Effector CD4-positive, alpha-beta T cell (primary cell): Measurements from ENCODE around the gene LGALS9.

Experiments
- DNase-seq: peaks from one replicate; pipeline ENCODE4 v3.0.0-alpha.2; 2020
- total RNA-seq: gene quantifications from one replicate; lab custom pipeline; 2026; lab: John Stamatoyannopoulos, UW

LGALS9 gene
- total RNA-seq: 32.3 reads per million, percentile 58 among the genes with 10 or more reads in this experiment

DNA sequence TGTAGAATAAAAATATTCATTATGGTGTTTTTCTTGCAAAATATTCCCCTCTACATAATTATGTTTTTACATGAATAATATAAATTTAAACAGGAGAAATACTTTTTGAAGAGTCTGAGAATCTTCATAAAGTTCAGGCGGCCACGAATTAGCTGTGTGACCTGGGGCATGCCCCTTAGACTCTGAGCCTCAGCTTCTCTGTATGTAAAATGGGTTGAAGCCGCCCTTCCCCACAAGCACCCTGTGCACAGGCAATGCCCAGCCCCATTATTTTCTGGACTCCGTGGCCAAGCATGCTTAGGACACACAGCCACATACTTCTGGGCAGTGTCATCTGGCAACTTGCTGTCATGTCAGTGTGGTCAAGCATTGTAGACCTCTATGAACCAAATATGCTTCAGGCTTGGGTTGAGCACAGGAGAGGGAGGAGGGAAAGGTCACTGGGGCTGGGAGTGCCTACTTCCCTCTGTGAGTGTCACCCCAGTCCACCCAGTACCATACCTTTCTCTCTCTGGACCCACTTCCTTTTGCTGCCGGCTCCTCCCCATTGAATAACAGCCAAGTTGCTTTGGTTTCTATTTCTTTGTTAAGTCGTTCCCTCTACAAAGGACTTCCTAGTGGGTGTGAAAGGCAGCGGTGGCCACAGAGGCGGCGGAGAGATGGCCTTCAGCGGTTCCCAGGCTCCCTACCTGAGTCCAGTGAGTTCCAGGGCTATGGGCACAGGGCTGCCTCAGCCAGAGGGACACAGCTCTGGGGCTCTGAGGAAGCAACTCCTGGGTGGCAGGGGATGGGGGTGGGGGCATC lies at the start of gene LGALS9:
TSS of gene LGALS9 (plus strand) at position 582 of the 804 bp plus-strand sequence. CDS start at position 660, 78 bp downstream.
- DNase-seq: no peak

DNA sequence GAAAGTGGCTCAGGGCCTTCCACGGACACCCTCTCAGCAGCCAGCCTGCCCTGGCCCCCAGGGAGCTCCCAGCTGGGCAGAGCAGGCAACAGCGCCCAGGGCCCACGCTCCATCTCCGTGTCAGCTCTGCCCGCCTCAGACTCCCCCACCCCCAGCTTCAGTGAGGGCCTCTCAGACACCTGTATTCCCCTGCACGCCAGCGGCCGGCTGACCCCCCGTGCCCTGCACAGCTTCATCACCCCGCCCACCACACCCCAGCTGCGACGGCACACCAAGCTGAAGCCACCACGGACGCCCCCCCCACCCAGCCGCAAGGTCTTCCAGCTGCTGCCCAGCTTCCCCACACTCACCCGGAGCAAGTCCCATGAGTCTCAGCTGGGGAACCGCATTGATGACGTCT lies 48.3 kb upstream of the LGALS9 start:
- DNase-seq: no peak

DNA sequence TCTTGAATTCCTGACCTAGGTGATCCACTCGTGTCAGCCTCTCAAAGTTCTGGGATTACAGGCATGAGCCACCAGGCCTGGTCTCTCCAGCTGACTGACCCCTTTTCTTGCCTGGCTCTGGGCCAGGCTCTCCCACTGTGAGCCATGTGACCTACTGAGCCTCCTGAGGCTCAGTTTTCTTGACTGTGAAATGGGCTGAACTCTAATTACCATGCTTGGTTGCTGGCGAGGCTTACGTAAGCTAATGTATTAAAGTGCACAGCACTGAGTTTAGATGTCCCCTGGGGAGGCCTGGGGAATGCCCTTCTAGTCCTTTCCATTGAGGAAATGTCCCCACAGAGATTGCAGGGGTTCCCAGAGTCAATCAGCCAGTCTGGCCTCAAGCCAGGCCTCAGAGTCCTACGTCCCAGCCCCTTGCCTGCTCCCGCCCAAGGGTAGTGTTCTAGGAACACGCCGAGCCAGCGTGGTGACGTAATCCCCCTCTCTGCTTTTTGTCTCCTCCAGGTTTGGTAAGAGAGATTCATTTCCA lies 45.8 kb upstream of the LGALS9 start:
- no peak for DNase-seq

DNA sequence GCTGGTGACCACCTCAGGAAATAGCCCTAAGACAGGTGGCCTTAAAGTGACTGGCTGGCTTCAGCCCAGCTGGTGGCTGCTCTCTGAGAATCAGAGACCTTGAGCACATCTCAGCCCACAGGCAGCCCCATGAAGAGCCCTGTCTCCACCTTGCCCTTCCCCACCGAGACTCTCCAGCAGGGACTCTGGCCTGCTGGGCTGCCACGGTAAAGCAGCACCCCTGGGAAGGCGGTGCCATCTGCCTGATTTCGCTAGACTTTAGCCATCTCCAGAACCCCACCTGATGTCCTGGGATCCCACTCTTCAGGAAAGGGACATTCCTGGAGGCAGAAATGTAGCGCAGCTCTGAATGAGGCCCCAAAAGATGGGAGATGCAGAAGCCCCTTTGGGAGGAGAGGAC lies 45.2 kb upstream of the LGALS9 start:
- no peak for DNase-seq

DNA sequence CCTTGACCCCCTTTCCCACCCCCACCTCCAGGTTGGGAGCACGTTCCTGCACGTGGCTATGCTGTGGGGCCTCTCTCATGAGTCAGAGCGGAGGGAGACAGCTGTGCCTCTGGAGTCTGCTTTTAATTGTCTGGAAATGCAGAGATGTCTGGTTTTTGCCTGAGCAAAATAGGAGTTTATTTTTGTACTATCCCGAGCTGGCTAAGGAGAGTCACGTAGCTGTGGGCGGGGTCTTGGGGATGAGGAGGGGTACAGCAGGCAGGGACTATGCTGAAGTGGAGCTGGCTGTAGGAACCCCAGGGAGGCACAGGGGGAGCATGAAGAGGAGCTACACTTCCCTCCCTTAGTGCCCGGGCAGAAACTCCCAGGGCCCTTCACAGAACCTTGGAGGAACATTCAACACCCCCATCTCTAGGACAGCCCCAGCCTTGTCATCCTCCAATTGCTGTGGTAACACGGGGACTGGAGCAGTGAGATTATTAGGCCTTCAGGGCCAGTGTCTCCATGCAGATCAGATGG lies 44.7 kb upstream of the LGALS9 start:
- no peak for DNase-seq

DNA sequence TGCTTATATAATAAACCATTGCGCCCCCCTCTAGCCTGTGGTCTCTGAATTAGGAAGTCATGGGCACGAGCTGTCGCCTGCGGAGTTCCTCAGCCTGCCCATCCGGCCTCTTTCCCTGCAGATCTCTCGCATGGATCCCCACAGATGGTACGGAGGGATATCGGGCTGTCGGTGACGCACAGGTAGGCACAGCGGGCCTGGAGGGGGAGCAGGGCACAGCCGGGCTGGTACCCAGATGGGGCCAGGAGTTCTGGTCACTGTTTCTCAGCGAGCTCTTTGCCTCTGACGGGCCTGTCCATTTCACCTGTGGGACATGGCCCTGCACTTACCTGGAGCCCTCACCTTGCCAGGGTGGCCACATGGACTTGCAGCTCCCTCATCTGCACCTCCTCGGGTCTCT lies 42.6 kb upstream of the LGALS9 start:
- no peak for DNase-seq

DNA sequence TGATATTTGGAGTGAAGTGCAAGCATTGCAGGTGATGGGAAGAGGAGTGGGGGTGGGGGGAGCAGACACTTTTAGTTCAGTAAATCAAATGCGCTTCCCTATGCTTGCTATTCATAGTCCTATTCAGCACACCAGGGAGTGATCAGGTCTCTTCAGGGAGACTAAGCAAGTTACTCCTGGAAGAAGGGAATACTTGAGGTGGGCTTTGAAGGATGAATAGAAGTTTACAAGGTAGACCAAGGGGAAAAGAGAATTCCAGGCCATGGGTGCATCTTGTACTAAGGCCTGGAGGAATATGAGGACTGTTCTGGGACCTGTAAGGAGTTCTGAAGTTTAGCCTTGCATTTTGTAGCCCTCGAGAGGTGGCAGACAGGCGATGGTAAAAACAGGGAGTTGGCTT lies 40.1 kb upstream of the LGALS9 start:
- no peak for DNase-seq

DNA sequence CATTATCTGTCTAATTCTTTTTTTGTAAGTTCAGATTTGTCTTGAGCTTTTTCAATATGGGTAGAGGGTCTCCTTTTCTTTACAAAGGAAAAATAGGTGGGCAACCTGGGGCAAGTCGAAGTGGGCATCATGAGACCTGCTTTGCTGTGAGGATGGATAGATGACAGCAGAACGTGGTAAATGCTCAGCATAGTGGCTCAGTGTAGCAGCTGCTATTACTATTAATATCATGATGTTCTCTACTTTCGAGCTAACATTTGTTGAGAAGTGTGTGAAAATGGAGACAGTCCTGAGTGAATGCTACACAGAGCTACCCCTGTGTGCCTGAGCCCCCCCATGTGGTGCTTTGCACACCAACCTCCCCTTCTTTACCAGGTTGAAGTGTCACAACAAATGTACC lies 39.0 kb upstream of the LGALS9 start:
- DNase-seq: no peak

DNA sequence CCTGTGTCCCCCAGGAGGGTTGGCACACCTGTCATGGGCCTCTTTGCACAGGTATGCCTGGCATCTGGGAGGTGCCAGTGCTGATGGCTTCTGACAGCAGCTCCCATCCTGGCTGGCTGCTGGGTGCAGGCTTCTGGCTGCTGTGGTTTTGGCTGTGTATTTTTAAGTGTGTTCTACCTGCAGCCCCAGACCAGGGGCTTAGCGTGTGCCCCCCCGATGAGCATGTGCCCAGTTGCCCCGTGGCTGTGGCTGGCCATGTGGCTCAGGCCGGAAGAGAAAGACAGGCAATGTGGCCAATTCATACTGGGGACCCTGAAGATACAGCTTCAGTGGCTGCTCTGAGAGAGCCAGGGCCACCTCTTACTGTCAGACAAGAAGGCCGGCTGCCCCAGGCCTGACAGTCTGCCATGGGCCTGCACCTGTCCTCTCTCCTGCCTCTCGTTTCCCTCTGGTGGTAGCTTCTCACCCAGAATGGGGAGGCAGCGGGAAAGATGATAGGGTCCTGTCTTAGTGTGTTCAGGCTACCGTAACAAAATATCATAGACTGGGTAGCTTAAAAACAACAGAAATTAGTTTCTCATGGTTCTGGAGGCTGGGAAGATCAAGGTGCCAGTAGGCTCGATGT lies 37.6 kb upstream of the LGALS9 start:
- no peak for DNase-seq

DNA sequence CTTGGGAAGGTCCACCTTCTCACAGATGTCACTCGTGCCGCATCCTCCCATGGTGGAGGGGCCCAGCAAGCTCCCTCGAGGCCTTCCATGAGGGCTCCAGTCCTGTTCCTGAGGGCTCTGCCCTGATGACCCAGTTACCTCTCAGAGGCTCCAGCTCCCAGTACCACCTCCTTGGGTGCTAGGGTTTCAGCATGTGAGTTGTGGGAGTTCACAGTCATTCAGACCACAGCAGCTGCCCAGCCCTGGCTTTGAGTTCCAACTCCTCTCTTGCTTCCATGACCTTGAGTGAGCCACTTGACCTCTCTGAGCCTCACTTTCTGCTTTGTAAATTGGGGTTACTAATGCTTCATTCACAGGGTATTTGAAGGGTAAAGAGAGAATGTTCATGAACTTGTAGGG lies 37.1 kb upstream of the LGALS9 start:
- no peak for DNase-seq

DNA sequence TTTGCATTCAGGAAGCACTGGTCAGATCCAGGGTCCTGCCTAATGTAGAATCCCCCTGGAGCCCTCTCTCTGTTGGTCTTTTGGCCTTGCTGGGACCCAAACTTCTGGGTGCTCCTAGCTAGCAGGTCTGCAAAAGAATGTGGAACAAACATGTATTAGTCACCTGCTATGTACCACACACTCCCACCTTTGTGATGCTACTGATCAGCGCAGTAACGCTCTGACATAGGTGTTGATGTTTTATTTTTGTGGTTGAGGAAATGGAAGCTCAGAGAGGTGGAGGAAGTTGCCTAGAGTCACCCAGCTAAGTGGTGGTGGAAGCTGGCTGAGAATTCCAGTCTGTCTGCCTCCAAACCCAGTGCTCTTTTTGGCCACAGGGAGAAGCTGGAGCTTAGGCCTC lies 35.8 kb upstream of the LGALS9 start:
- DNase-seq: no peak

DNA sequence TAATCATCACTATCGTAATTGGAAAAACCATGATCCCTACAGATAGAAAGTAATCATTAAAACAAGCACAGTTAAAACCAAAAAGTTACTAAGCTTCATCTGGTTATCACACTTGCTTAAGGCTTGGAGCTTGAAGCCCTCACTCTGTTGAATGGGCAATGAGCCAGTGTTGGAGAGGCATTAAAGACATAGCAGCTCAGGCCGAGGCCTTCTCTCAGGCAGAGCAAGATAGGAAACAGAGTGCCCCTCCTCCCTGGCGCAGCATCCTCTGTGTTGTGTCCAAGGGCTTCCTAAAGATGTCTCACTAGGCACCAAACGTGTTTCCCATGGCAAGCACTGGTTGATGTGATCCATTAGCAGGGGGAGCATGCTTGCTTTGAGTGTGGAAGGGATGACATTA lies 34.9 kb upstream of the LGALS9 start:
- DNase-seq: no peak

DNA sequence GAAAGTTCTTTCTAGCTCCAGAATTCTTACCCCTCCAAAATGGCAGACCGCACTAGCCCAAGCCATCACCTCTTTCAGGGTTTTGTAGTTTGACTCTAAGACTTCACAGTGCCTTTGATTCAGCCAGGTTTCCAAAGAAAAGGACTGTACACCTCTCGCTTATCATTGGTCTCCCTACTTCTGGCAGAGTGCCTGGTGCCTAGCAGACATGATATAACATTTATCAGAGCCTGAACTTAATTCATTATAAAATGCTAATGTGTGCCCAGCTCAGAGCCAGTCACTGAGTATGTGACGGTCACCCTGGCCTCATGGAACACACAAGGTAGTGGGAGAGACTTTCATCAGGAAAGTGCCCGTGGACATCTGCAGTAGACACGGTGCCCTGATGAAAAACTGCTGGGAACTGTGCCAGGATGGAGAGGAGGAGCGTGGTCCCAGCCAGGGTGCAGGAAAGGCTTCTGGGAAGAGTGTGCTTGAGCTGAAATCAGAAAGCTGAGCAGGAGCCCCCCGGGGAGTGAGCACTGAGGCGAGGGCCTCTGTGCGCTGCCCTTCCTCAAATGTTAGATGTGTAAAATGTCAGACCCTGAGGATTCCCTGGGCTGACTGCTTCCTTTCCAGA lies 34.3 kb upstream of the LGALS9 start:
- DNase-seq: no peak

DNA sequence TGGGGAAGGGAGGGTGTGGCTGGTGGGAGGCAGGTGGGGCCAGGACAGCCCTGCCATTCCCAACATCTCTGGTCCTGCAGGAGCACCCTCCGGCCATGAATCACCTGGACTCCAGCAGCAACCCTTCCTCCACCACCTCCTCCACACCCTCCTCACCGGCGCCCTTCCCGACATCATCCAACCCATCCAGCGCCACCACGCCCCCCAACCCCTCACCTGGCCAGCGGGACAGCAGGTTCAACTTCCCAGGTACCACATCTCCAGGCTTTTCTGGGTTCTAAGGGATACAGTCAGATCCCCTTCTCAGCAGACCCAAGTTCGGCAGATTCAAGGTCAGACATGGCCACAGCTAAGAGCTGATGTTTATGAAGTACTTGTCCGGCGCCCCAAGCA lies 33.8 kb upstream of the LGALS9 start:
- DNase-seq: no peak

DNA sequence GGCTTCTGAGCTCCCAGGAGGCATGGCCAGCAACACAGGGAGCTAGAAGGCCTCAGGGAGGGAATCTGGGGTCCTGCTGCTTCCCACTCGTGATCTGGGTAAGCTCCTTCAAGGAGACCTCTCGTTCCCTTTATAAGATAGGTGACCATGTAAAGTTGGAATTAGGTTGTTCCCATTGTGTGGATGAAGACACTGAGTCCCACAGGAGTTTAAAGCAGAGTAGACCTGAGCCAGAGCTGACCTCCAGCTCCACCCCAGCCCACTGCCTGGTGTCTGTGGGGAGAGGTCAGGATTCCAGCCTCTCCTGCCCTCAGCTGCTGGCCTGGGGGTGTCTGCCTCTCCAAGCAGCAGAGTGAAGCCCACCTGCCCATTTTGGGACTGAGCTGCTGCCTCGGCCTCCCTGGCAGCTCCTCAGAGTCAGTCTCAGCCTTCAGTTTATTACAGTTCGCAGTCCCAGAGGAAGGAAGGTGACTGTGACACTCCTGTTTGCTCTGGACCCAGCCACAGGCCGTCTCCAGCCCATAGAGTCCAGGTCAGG lies 33.1 kb upstream of the LGALS9 start:
- DNase-seq: no peak

DNA sequence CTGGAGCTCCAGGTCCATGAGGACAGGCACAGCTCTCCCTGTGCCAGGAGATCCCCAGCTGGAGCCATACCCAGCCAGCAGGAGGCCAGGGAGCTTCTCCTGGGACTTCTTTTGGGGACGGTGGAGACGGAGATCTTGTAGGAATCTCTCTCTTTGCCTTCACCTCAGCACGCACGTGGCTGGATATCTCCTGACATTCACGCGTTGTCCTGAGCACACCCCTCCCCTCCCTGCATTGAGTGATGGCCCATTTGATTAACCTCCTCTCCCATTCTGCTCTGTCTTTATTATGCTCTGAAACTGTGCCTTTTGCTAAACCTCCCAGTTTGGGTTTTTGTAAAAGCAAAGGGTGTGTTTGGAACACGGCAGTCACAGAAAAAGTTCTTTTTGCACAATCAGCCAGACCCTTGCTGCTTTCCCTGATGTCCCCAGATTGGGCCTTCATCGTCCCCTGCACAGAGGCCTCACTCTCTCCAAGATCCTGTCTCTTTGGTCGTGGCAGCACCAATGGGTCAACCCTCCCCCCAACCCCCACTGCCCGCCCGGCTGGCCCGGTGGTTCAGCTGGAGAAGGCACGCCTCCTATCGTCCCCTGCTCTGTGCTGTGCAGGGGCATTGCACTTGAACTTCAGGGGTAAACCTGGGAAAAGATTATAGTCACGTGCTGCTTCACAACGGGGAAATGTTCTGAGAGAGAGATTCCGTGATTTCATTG lies 32.5 kb upstream of the LGALS9 start:
- DNase-seq: no peak

DNA sequence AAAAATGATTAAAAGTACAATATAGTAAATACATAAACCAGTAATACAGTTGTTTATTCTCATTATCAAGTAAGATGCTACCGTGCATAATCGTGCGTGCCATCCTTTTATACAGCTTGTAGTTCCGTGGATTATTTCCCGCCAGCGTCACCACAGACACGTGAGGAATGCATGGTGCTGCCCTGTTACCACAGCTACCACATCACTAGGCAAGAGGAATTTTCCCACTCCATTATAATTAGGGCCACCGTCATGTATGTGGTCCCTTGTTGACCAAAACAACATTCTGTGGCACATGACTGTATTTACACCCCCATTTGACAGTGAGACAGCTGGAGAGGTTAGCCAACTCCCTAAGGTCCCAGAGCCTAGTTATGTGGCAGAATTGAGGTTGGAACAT lies 30.5 kb upstream of the LGALS9 start:
- no peak for DNase-seq

DNA sequence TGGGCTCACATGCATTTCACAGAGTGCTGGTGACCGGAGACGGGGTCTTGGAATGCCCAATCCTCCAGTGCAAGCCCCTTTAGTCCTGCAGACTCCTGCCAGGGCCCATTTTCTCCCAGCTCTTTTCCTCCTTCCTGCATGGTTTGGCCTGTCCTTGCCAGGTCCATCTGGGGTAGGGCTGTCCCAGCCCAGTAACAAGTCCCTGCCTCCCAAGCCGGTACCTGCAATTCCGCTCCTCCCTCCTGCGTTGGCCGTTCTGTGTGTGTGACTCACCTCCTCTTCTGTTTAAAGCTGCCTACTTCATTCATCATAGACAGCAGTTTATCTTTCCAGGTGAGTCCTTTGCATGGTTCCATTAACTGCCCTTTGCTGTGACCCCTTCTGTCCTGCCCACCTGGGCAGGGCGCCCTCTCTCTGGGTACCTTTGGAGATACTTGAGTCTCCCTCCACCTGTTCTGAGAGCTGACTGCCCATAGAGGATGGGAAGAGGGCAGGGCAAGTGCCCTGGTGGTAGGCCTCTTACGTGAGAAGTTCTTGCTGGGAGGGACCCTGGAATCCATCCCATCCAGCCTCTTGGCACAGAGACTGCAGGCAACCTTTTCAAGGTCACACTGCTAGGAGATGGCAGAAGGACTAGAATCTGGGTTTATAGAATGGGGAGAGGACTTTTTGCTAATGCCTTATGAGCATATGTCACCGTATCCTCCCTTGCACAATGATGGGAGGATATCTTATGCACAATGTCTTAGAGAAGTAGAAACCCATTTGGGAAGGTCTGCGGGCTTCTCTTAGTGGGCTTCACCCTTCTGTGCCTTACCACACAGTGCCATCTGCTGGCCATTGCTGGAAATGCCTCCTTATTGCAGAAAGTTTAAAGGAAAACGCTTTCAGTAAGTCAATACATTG lies 29.7 kb upstream of the LGALS9 start:
- peak; percentile 79 for DNase-seq

DNA sequence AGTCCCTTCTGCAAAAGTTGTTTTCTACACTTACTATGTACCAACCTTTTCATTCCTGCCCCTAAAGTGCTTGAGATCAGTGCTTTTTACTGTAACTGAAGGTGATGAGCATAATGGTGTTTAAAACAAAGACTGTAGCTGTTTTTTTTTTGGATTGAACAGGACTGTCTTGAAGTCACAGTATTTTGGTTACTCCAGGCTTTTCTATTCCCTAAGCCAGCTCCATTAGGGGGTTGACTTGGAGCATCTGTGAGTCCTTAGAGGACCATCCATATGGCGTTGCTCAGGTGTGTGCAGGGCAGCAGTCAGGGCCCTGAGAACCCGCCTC lies 29.0 kb upstream of the LGALS9 start:
- DNase-seq: no peak

DNA sequence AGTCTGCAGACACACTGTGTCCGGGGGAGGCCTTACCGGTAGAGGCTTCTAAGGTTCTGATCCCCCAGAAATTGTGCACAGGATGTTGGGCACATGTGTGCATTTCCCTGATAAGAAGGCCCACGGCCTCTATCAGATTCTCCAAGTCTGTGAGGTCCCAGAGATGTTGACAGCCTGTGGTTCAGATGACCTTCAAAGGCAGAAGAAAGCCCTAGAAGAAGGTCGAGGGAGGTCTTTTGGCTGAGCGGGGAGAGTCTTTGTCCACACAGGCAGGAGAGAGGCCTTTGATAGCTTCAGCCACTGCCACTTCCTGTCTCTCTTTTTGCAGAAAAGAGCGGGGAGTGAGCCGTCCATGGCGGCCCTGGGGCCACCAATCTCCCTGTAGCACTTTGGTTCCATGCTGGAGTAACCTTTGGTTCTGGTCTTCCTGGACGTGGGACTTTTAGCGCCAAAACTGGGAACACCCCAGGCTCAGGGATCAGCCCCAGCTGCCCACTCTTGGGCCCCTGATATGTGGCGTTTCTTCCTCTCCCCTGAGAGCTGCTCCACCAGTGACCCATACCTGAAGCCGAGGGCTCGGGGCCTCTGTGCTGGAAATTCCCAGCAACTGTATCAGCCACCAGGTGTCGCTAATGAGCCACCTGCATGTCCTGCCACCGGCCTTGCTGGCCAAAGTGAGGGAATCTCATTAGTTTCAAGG lies 28.1 kb upstream of the LGALS9 start:
- DNase-seq: peak; percentile 68

DNA sequence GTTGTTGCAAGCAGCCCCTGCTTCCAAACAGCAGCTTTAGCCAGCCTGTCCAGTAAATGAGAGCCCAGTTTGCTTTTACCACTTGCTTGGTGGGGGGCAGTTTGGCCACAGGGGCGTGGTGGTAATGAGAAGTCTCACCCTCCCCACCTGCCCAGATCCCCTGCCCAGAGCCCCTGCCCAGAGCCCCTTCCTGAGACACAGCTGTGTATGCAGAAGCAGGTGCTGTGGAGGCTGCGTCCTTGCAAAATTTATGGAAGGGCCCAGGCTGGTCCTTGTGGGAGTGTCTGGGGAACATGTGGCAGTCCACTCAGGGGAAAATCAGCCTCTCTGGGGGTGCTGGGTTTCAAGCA lies 27.6 kb upstream of the LGALS9 start:
- no peak for DNase-seq
